ENCODE results near the gene PIAS4.
A peak's percentile ranks its signal among the peaks of the same experiment; 100 is the strongest.

PIAS4 gene

DNA sequence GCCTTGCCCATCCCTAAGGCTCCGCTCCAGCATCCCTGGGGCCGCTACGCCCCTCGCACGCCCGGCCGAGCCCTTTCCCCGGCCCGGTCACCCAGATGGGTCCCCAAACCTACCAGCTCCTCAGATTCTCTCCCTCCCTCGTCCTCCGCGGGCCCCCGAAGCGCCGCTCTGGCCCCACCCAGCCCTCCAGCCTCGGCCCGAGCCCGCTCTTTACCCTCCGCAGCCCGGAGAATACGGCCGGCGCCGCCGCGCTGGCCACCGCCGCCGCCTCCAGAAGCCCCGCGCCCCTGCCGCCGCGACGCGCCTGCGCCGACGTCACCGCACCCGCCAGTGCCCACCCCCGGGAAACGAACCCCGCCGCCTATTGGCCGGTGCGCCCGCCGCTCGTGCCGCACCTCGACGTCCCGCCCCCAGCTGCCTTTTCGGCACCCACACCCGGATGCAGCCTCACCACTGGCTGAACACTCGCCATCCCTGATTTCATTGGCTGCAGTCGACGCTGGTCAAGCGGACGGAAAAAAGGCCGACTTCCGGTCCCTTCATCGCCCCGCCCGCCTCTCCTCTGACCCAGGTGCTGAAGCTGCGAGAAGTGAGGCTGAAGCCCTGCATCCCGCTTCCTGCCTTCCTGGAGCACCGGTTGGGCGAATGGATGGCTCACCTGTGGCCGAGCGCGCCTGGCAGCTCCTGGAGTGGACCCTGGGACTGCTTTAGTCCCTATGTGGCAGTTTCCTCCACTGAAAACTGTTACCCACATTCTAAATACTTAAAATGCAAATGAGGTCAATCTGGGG, 36.5 kb upstream of the PIAS4 start, which contains the start of gene DAPK3:
DAPK3 (minus strand) TSS at position 292 of the 791 bp plus-strand sequence. CDS start 1,364 bp downstream, outside the sequence.
- peak within 1 kb of the TSS; percentile 71 for H3K27ac Mint-ChIP-seq
- no peaks in the 10 kb centered on the region for H3K27me3 Mint-ChIP-seq
- H3K4me1 Mint-ChIP-seq = peaks cover 28% of the 10 kb centered on the region
- H3K9me3 Mint-ChIP-seq = no peaks in the 10 kb centered on the region
- ATAC-seq = peak; percentile 99
- peaks cover 29% of the 10 kb centered on the region for H3K36me3 Mint-ChIP-seq
- H3K4me3 Mint-ChIP-seq = peak within 1 kb of the TSS; percentile 85

DNA sequence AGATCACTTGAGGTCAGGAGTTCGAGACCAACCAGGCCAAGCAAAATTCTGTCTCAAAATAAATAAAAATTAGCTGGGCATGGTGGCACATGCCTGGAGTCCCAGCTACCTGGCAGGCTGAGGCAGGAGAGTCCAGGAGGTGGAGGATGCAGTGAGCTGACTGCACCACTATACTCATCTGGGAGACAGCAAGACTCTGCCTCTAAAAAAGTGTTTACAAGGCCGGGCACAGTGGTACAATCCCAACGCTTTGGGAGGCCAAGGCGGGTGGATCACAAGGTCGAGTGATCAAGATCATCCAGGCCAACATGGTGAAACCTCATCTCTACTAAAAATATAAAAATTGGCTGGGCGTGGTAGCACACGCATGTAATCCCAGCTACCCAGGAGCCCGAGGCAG, 32.4 kb upstream of the PIAS4 start:
- ATAC-seq = no peak
- H3K9me3 Mint-ChIP-seq = no peaks in the 10 kb centered on the region
- H3K36me3 Mint-ChIP-seq = peaks cover 44% of the 10 kb centered on the region
- H3K4me1 Mint-ChIP-seq = peaks cover 36% of the 10 kb centered on the region
- H3K27ac Mint-ChIP-seq = no peak overlapping the region
- H3K27me3 Mint-ChIP-seq = no peaks in the 10 kb centered on the region
- no peak overlapping the region for H3K4me3 Mint-ChIP-seq

DNA sequence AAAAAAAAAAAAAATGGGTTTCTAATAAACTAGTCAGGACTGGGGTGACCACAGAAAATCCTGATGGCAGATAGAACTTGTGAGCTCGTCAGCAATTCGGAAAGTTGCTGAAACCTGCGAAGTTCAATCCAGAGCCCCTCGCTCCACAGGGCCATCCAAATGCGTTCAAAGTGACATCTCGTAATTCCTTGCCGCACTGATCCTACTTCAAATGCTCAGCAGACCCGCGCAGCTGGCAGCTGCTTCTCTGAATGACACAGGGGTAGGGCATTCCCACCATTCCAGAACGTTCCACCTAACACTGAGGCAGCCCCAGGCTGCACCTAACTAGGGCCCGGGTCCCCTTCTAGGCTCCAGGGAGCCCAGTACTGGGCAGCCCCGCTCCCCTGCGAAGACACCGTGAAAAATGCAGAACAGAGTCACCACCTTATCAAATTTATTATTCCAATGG, 31.9 kb upstream of the PIAS4 start:
- peaks cover 46% of the 10 kb centered on the region for H3K36me3 Mint-ChIP-seq
- ATAC-seq = no peak
- H3K4me3 Mint-ChIP-seq = no peak overlapping the region
- no peak overlapping the region for H3K27ac Mint-ChIP-seq
- H3K4me1 Mint-ChIP-seq = peaks cover 30% of the 10 kb centered on the region
- no peaks in the 10 kb centered on the region for H3K9me3 Mint-ChIP-seq
- no peaks in the 10 kb centered on the region for H3K27me3 Mint-ChIP-seq

DNA sequence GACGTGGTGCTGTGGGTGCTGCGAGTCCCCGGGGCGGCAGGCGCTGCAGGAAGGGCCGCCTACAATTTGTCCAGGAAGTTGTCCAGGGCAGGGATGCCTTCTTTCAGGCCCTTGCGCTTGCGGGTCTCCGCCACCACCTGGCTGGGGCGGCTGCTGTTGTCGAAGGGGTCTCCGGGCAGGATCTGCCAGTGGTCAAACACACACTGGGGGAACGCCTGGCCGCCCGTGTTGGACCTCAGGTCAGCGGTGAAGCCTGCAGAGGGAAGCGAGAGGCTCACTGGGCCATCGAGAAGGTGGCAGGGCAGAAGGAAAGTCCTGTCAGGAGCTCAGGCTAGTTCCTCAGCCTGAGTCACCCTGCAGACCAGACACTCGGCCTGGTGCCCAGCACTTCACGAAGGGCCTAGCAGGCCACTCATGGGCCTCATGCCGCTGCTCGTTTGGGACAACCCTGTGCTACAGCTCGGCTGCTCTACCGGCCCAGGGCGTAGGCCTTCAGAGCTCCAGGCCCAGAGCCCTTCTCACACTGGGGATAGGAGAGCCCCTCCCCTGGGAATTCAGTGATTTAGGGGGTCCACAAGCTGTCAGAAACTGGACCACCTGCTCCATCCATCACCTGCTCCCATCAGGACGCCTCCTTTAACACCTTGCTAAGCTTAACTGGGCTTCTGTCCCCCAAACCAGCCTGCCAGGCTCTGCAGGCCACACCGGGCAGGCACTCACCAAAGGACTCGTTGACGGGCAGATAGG, 30.9 kb upstream of the PIAS4 start:
- Mint-ChIP-seq H3K9me3 (no peaks in the 10 kb centered on the region), H3K27ac (no peak overlapping the region), H3K4me3 (no peak overlapping the region), H3K4me1 (peaks cover 33% of the 10 kb centered on the region), H3K36me3 (peaks cover 54% of the 10 kb centered on the region), H3K27me3 (no peaks in the 10 kb centered on the region)
- no peak for ATAC-seq

DNA sequence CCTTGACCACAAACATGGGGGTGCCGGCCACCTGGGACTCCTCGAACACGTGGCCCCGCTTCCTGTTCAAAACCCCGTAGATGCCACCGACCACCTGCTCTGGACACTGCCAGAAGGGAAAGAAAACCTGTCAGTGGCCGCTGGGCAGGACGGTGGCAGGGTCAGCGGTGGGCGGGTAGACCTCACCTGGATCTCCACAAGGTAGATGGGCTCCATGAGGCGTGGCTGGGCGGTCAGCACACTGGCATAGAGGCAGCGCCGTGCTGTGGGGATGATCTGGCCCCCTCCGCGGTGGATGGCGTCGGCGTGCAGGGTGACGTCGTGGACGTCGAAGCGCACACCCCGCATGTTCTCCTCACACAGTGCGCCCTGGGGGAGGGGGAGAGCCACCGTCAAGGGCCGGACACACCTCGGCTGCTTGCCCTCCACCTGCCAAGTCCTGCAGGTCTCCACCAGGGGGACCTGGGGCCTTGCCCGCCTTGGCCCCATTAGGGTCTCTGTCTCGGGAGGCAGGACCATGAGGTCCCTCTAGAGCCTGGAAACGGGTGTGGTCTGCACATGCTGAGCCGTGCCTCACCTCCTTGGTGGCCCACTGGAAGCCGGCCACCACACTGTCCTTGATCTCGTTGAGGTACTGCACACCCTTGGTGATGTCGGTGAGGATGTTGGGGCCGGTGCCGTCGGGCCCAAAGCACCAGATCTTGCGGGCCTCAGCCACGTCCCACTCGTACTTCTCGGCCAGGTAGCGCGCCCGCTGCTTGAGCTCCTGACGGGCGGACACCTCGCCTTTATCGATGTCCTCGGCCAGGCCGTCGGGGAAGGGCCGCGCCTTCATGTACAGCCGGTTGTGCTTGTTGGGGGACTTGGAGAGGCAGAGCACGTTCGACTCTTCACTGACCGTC, 30.0 kb upstream of the PIAS4 start:
- no peaks in the 10 kb centered on the region for H3K9me3 Mint-ChIP-seq
- peaks cover 63% of the 10 kb centered on the region for H3K36me3 Mint-ChIP-seq
- peaks cover 38% of the 10 kb centered on the region for H3K4me1 Mint-ChIP-seq
- H3K27me3 Mint-ChIP-seq = no peaks in the 10 kb centered on the region
- no peak overlapping the region for H3K4me3 Mint-ChIP-seq
- no peak for ATAC-seq
- H3K27ac Mint-ChIP-seq = no peak overlapping the region

DNA sequence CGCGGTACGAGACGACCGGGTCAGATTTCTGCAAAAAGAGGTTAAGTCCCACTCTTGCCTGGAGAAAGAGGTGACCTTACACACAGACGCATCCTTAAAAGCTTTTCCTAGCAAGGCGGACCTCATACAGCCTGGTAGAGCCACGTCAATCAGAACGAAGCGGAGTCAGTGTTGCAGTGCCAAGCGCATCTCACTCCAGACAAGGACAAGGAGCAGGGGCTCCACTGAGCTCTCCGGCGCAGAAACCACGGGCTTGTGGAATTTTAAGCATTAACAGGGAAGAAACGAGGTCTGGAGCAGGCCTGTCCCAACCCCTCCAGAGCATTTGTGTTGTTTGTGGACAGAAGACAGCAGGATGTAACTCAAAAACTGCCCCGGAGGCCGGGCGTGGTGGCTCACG, 29.4 kb upstream of the PIAS4 start:
- Mint-ChIP-seq H3K27me3 (no peaks in the 10 kb centered on the region), H3K27ac (no peak overlapping the region), H3K9me3 (no peaks in the 10 kb centered on the region), H3K36me3 (peaks cover 69% of the 10 kb centered on the region), H3K4me3 (no peak overlapping the region), H3K4me1 (peaks cover 45% of the 10 kb centered on the region)
- no peak for ATAC-seq

DNA sequence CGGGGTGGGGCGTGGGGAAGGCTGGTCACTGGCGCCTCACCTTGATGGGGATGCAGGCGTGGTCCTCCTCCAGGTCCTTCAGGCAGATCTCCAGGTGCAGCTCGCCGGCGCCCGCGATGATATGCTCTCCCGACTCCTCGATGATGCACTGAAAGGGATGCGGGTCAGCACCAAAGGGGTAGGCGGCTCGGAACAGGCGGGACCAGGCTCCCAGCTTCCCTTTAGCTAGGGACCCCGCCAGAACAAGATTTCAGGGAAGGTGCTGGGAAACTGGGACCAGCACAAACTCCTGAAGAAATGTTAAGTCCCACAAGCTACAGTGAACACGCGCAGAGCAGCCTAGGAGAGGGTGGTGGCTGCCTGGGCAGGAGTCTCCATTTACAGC, 28.3 kb upstream of the PIAS4 start:
- Mint-ChIP-seq H3K4me1 (peaks cover 56% of the 10 kb centered on the region), H3K4me3 (no peak overlapping the region), H3K27me3 (no peaks in the 10 kb centered on the region), H3K27ac (no peak overlapping the region), H3K9me3 (no peaks in the 10 kb centered on the region), H3K36me3 (peaks cover 80% of the 10 kb centered on the region)
- no peak for ATAC-seq

DNA sequence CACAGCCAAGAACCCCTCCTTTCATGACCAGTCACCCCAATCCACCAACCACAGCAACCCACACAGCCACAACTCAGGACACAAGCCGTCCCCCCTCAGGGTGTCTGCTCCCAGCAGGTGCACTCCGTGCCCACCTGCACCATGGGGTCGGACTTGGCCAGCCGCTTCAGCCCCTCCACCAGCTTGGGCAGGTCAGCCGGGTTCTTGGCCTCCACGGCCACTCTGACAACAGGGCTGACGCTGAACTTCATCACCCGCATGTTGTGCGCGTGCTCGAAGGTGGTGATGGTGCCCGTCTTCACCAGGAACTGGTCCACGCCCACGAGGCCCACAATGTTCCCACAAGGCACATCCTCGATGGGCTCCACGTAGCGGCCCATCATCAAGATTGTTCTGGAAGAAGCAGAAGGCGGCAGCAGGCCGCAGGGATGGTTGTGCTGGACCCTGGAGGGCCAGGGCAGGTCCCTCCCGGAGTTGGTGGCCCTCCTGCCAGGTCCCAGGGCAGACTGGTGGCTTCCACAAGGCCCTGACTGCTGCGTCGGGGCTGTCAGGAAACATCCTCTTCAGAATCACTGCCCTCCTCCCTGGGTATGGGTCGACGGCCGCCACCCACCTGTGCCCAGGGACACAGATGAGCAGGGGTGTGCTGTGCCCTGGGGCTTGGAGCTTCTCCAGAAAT, 27.7 kb upstream of the PIAS4 start:
- Mint-ChIP-seq H3K36me3 (peaks cover 86% of the 10 kb centered on the region), H3K9me3 (no peaks in the 10 kb centered on the region), H3K4me1 (peaks cover 61% of the 10 kb centered on the region), H3K27ac (no peak overlapping the region), H3K27me3 (no peaks in the 10 kb centered on the region), H3K4me3 (no peak overlapping the region)
- no peak for ATAC-seq

DNA sequence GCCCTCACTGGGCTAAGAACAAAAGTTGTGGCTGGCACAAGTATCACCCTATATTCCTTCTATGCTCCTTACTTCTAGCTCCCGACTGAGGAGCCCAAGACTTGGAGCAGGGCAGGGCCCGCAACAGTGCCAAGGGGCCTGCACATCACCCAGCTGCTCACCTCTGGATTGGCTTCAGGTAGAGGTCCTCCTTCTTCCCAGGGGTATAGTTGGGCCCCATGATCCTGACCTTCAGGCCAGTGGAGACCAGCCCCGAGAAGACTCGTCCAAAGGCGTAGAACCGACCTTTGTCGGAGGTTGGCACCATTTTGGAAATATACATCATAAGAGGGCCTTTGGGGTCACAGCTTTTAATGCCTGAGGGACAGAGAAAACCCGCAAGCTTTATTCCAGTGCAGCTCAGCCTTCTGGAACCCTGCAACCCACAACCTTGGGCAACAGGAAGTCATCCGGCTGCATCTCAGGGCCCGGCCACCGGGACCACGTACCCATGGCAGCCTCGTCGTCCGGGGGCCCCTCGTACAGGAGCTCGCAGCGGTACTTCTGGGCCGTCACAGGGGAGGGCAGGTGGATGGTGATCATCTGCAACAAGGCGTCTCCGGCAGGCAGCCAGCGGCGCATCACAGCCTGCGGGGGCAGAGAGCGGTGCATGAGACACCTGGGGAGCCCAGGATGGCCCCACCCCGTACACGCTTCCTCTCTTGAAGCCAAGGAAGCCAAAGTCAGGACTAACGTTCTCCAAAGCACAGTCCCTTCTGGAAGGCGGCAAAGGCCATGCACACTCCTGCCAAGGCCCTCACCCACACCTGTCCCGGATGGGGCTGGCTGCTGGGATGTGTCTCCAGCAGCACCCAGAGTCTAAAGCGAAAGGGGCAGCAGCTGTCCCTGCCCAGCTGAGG, 26.9 kb upstream of the PIAS4 start:
- Mint-ChIP-seq H3K27me3 (no peaks in the 10 kb centered on the region), H3K4me1 (peaks cover 63% of the 10 kb centered on the region), H3K27ac (peak overlapping the region; percentile 92), H3K36me3 (peaks cover 88% of the 10 kb centered on the region), H3K4me3 (no peak overlapping the region), H3K9me3 (no peaks in the 10 kb centered on the region)
- ATAC-seq = no peak

DNA sequence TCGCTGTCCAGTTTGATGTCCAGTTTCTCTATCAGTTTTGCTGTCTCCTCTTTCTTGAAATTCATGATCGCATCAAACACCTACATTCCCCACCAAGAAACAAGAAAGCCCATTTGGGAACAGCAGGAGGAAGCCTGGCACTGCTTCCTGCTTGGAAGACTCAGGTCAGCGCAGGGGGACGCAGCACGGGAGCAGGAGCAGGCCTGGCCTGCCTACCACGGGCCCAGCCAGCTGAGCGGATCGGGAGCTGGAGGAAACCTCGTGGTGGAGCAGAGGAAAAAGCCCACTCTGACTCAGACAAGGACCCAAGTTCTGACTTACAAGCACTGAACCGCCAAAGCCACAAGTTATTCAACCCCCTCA, 26.2 kb upstream of the PIAS4 start:
- H3K4me3 Mint-ChIP-seq = no peak overlapping the region
- H3K36me3 Mint-ChIP-seq = peaks cover 81% of the 10 kb centered on the region
- H3K9me3 Mint-ChIP-seq = no peaks in the 10 kb centered on the region
- H3K27ac Mint-ChIP-seq = peak overlapping the region; percentile 92
- no peaks in the 10 kb centered on the region for H3K27me3 Mint-ChIP-seq
- peaks cover 71% of the 10 kb centered on the region for H3K4me1 Mint-ChIP-seq
- ATAC-seq = no peak

DNA sequence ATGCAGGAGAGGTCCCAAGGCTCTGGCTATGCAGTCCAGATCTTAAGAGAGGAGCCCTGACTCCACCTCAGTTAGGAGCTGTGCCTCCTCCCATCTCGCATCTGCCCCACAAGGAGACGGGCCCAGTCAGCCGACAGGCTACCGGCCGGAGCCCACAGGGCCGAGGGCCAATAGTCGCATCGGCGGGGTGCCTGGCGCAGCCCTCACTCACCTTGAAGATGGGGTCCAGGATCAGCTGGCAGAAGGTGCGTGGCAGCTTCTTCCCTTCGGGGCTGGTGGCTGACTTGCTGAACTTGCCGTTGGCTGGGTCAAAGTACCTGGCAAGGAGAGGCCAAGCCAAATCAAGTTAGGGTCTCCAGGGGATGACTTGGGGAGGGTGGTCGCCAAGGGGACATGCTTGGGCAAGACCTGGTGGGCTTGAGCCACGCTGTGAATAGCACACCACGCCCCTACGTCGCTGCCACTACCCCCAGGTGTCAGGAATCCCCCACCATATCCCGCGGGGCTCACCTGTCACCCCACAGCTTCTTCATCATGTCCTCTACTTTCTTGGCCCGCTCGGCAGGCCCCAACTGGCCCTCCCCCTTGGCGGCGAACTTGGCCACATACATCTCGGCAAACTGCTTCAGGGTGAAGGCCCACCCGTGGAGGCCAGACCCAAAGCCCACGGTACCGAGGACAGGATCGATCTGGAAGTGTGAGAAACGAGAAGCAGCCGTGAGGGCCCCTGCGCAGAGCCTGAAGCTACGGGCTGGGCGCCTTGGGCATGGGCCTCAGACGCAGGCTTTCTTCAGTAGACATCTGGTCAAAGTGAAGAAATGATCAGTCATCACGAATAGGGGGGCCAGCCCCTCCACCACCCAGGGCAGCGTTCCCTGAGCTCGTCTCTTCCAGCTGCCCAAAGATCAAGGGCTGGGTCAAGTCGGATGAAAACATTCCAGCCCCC, 25.5 kb upstream of the PIAS4 start:
- Mint-ChIP-seq H3K9me3 (no peaks in the 10 kb centered on the region), H3K36me3 (peaks cover 74% of the 10 kb centered on the region), H3K27ac (peak overlapping the region; percentile 92), H3K27me3 (no peaks in the 10 kb centered on the region), H3K4me3 (peak overlapping the region; percentile 93), H3K4me1 (peaks cover 73% of the 10 kb centered on the region)
- no peak for ATAC-seq

DNA sequence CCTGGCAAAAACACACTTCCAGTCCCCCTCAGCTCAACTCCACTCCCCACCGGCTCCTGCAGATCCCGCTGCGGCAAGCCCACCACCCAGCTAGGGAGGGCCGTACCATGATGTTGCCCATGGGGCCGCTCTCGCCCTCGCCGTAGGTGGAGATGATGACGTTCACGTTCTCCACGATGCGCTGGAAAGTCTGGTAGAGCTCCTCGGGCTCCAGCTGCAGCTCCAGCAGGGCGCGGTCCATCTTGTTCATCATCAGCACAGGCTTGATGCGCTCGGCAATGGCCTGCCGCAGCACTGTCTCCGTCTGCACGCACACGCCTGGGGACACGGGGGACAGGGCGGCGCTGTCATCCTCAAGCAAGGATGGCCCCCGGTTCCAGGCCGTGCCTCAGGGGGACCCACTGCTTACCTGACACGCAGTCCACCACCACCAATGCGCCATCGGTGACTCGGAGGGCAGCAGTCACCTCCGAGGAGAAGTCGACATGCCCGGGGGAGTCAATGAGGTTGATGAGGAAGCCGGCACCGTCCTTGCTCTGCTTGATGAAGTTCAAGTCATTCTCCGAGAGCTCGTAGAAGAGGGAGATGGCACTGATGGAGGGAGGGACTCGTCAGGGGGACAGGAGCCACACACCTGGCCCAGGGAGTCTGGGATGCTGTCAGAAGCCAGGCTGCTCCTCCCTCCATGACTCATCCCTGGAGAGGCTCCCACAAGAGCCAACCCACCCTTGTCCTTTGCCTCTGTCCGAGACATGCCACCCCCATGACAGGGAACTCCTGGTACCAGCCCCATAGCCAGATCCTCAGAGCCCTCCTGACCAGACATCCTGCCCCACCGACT, 24.6 kb upstream of the PIAS4 start:
- peak overlapping the region; percentile 92 for H3K27ac Mint-ChIP-seq
- no peak for ATAC-seq
- H3K9me3 Mint-ChIP-seq = no peaks in the 10 kb centered on the region
- peaks cover 70% of the 10 kb centered on the region for H3K4me1 Mint-ChIP-seq
- H3K36me3 Mint-ChIP-seq = peaks cover 65% of the 10 kb centered on the region
- no peaks in the 10 kb centered on the region for H3K27me3 Mint-ChIP-seq
- peak overlapping the region; percentile 93 for H3K4me3 Mint-ChIP-seq

Measured in stimulated activated memory B cell treated with anti-CD40 and anti-IgM and Interleukin-4, amounts not matched to agents 10 μg/mL and 1 μg/mL and 100 μg/mL, for 72 hours (primary cell).